ENCODE data around the gene ANKRD24.
"Not testable (repeated sequence)": the region's sequence is repeated elsewhere in the genome, so short reads cannot be mapped to it uniquely, and the experiment has no call there.

The ANKRD24 gene

DNA sequence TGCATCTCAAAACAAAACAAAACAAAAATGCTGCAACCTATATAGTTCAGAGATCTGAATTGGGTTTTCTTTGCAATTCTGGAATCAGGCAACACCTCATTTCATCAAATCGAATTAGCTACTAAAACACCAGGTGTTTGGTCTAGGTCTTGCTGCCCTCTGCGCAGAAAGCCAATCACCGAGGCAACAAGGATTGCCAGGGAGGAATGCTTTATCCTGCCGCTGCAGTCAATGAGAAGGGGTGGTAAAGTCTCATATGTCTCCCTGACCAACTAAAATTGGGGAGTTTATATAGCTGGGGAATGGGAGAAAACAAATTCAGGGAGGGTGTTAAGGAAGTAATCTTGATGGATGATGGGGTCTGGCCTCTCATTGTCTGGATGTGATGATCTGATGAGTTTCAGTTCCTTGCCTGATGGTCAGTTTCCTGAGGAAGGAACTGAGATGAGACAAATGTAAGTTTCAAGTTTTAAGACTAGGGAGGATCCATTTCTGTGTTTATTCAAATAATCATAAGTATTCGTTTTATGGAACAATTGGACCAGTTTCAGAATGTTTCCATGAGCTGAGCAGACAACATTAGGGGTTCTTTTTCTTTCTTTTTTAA is 59.4 kb downstream of the ANKRD24 start:
- no peak overlapping the region for H3K4me3 ChIP-seq (ENCODE audit: low read depth, low read length)
- DNase-seq (ENCODE audit: low read depth, low spot score), result no peak
- CTCF ChIA-PET, result interaction anchor here (0.7 to 5.9 kb wide), 3 partner anchors 9 to 160 kb away, joined by 3 to 31 read pairs (median 3); partner anchors contain the start of gene CHAF1A
- POLR2A ChIA-PET, result no interaction called here
- TF ChIP-seq, protein P1, sequence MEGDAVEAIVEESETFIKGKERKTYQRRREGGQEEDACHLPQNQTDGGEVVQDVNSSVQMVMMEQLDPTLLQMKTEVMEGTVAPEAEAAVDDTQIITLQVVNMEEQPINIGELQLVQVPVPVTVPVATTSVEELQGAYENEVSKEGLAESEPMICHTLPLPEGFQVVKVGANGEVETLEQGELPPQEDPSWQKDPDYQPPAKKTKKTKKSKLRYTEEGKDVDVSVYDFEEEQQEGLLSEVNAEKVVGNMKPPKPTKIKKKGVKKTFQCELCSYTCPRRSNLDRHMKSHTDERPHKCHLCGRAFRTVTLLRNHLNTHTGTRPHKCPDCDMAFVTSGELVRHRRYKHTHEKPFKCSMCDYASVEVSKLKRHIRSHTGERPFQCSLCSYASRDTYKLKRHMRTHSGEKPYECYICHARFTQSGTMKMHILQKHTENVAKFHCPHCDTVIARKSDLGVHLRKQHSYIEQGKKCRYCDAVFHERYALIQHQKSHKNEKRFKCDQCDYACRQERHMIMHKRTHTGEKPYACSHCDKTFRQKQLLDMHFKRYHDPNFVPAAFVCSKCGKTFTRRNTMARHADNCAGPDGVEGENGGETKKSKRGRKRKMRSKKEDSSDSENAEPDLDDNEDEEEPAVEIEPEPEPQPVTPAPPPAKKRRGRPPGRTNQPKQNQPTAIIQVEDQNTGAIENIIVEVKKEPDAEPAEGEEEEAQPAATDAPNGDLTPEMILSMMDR (IDR thresholded peaks at IDR 0.05; ENCODE audit: insufficient read depth, low read length, missing control alignments), result no peak

DNA sequence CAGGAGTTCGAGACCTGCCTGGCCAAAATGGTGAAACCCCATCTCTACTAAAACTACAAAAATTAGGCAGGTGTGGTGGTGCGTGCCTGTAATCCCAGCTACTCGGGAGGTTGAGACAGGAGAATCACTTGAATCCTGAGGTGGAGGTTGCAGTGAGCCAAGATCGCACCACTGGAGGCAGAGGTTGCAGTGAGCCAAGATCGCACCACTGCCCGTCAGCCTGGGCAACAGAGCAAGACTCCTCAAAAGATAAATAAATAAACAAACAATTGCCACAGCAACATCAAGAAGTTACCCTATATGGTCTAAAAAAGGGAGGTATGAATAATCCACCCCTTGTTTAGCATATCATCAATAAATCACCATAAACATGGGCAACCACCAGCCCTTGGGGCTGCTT is 63.4 kb downstream of the ANKRD24 start:
- DNase-seq (ENCODE audit: low read depth, low spot score); POLR2A ChIA-PET; H3K4me3 ChIP-seq (ENCODE audit: low read depth, low read length): not testable (repeated sequence)
- CTCF ChIA-PET, result interaction anchor here (5.9 kb wide), 1 partner anchor 13 kb away, joined by 31 read pairs; no protein-coding TSS in a partner anchor

DNA sequence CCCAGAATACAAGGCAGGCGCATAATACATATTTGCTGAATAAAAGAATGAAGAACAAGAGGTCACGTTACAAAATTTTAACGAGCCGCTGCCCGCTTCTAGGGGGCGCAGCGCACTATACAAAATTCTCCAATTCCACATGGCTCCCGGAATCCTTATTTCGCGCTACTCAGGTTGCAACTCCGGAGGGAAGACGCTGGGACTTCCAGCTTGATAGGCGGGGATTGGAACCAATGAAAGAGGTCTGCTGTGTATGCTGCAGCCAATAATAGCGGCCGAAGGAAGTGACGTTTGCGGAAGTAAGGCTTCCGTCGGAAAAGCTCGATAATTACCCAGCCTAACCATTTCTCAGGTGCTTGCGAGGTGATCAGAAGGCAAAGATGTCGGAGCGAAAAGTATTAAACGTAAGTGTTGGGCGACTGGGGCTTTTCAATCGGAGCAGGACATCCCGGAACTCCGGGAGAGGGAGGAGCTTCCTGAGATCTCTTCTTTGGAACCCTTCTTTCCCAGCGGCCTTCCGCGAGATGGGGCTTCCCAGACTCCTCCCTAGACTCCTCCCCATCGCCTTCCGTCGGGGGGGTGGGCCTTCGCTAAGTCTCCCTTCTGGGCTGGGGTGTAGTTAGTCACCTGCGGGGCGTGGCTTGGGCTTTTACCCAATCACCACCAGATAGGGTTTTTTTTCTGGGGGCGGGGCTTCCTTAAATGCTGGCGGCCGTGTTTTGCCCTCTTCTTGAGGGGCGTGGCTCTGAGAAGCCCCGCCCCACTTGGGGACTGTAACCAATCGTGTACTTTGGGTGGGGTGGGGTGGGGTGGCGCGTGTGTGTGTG is 64.5 kb downstream of the ANKRD24 start, which contains the start of gene YJU2:
TSS of gene YJU2 (plus strand) at position 314 of the 827 bp plus-strand sequence. CDS start at position 381, 67 bp downstream.
- ChIA-PET CTCF (interaction anchor here (0.6 to 1.3 kb wide), 8 partner anchors 9 to 293 kb away, joined by 3 to 7 read pairs (median 4); partner anchors contain the start of gene LRG1), POLR2A (interaction anchor here (1.1 to 1.2 kb wide), 2 partner anchors 9 to 45 kb away, joined by 3 to 4 read pairs; no protein-coding TSS in a partner anchor)
- H3K4me3 ChIP-seq (ENCODE audit: low read depth, low read length), result peak within 1 kb of the TSS; percentile 87
- peak; percentile 97 for DNase-seq (ENCODE audit: low read depth, low spot score)
- TF ChIP-seq, protein P1 (IDR thresholded peaks at IDR 0.05; ENCODE audit: insufficient read depth, low read length, missing control alignments), result peak; percentile 52

DNA sequence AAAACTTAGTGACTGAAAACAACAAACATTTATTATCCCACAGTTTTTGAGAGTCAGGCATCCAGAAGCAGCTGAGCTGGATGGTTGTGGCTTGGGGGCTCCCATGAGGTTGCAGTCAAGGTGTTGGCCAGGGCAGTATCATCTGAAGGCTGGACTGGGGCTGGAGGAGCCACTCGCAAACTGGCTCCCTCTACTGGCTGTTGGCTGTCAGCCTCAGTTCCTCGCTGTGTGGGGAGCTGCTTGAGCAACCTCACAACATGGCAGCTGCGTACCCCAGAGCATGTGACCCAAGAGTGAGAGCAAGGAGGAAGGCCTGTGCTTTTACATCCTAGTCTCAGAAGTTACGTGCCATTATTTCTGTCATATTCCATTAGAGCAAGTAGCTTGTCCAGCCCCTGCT is 74.1 kb downstream of the ANKRD24 start:
- ChIA-PET CTCF (interaction anchor here (2.0 to 5.0 kb wide), 2 partner anchors 10 to 12 kb away, joined by 7 to 22 read pairs; partner anchors contain the start of gene YJU2), POLR2A (no interaction called here)
- no peak overlapping the region for H3K4me3 ChIP-seq (ENCODE audit: low read depth, low read length)
- TF ChIP-seq, protein P1 (IDR thresholded peaks at IDR 0.05; ENCODE audit: insufficient read depth, low read length, missing control alignments), result no peak
- no peak for DNase-seq (ENCODE audit: low read depth, low spot score)

DNA sequence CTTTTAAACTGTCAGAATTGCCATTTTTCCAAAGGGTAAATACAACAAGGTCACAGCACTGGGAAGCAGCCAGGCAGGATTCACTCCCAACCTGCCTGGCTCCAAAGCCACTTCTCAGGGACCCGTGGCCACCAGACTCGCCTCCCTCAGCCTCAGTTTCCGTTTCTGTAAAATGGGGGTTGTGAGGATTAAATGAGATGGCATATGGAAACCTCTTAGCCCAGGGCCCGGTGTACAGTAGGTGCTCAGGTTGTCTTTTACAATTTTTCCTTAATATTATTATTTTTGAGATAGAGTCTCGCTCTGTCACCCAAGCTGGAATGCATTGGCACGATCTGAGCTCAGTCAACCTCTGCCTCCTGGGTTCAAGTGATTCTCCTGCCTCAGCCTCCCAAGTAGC is 74.5 kb downstream of the ANKRD24 start:
- H3K4me3 ChIP-seq (ENCODE audit: low read depth, low read length), result no peak overlapping the region
- TF ChIP-seq, protein P1 (IDR thresholded peaks at IDR 0.05; ENCODE audit: insufficient read depth, low read length, missing control alignments), result no peak
- POLR2A ChIA-PET, result no interaction called here
- DNase-seq (ENCODE audit: low read depth, low spot score), result no peak
- CTCF ChIA-PET, result interaction anchor here (2.0 to 5.0 kb wide), 2 partner anchors 10 to 11 kb away, joined by 7 to 22 read pairs; partner anchors contain the start of gene YJU2

DNA sequence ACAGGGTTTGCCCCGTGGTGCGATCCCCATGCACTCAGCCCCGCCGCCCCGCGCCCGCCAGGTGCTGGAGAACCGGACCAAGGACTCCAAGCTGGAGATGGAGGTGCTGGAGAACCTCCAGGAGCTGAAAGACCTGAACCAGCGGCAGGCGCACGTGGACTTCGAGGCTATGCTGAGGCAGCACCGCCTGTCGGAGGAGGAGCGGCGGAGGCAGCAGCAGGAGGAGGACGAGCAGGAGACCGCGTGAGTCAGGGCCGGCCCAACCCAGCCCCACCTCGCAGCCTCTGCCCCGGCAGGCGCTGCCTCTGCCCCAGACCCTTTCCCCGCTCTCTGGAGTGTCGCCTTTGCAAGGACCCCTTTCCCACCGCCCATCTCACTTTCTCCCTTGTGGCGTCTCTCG is 75.7 kb downstream of the ANKRD24 start:
- no peak for DNase-seq (ENCODE audit: low read depth, low spot score)
- TF ChIP-seq, protein P1 (IDR thresholded peaks at IDR 0.05; ENCODE audit: insufficient read depth, low read length, missing control alignments), result no peak
- CTCF ChIA-PET, result interaction anchor here (5.0 kb wide), 1 partner anchor 10 kb away, joined by 22 read pairs; no protein-coding TSS in a partner anchor
- POLR2A ChIA-PET, result no interaction called here
- H3K4me3 ChIP-seq (ENCODE audit: low read depth, low read length), result no peak overlapping the region
